Measurements from ENCODE around the gene ABCF2. TPM values are rescaled to one million over a fixed set of nuclear protein-coding genes. Genes with fewer than 3 reads are reported as not detected.

The ABCF2 gene
- total RNA-seq, 1 experiment from 2014 or later: 69.0 TPM

- intact Hi-C loops (cut with micrococcal nuclease; ENCODE audit: unreplicated experiment): no loop called here
- Histone ChIP-seq H3K36me3 (ENCODE audit: insufficient read depth, low read length, poor library complexity, severe bottlenecking) (no peaks in the 10 kb centered on the region), H3K4me3 (ENCODE audit: low read depth, low read length, poor library complexity, severe bottlenecking) (no peak overlapping the region), H3K27ac (ENCODE audit: low read depth, low read length, poor library complexity, severe bottlenecking) (no peak overlapping the region), H3K27me3 (replicated peaks; ENCODE audit: insufficient read depth, low read depth, low read length, poor library complexity) (peaks cover 28% of the 10 kb centered on the region), H3K9me3 (ENCODE audit: low read depth, low read length, poor library complexity, severe bottlenecking) (no peaks in the 10 kb centered on the region), H3K4me1 (ENCODE audit: insufficient read depth, low read length, poor library complexity, severe bottlenecking) (peaks cover 5% of the 10 kb centered on the region)
- DNase-seq (ENCODE audit: low spot score): no peak
- CTCF ChIA-PET: no interaction called here
- no peak for TF ChIP-seq EZH2 (IDR thresholded peaks at IDR 0.05; ENCODE audit: borderline replicate concordance, low read depth, low read length, poor library complexity, severe bottlenecking)
- no peak for TF ChIP-seq CTCF (conservative IDR thresholded peaks at IDR 0.05; ENCODE audit: low read depth, low read length)
- POLR2A ChIA-PET (ENCODE audit: low non-redundant PET): no interaction called here
- BruUV-seq (replicated peaks): no TSS peak
These were observed 25.7 kb downstream of the ABCF2 start for GRCh38 chr7:151201344-151201743.

- Histone ChIP-seq H3K27me3 (replicated peaks; ENCODE audit: insufficient read depth, low read depth, low read length, poor library complexity) (peaks cover 19% of the 10 kb centered on the region), H3K4me3 (ENCODE audit: low read depth, low read length, poor library complexity, severe bottlenecking) (no peak overlapping the region), H3K27ac (ENCODE audit: low read depth, low read length, poor library complexity, severe bottlenecking) (no peak overlapping the region), H3K4me1 (ENCODE audit: insufficient read depth, low read length, poor library complexity, severe bottlenecking) (peaks cover 5% of the 10 kb centered on the region), H3K9me3 (ENCODE audit: low read depth, low read length, poor library complexity, severe bottlenecking) (no peaks in the 10 kb centered on the region), H3K36me3 (ENCODE audit: insufficient read depth, low read length, poor library complexity, severe bottlenecking) (no peaks in the 10 kb centered on the region)
- no peak for TF ChIP-seq EZH2 (IDR thresholded peaks at IDR 0.05; ENCODE audit: borderline replicate concordance, low read depth, low read length, poor library complexity, severe bottlenecking)
- TF ChIP-seq CTCF (conservative IDR thresholded peaks at IDR 0.05; ENCODE audit: low read depth, low read length): no peak
- intact Hi-C loops (cut with micrococcal nuclease; ENCODE audit: unreplicated experiment): no loop called here
- DNase-seq (ENCODE audit: low spot score): no peak
- ChIA-PET POLR2A (ENCODE audit: low non-redundant PET) (no interaction called here), CTCF (no interaction called here)
- BruUV-seq (replicated peaks): no TSS peak
These were observed 27.8 kb downstream of the ABCF2 start for GRCh38 chr7:151198945-151199848.

GRCh38 chr7:151197932-151198331 is 29.1 kb downstream of the ABCF2 start:
- no peak overlapping the region for H3K27ac ChIP-seq (ENCODE audit: low read depth, low read length, poor library complexity, severe bottlenecking)
- no TSS peak for BruUV-seq (replicated peaks)
- H3K4me3 ChIP-seq (ENCODE audit: low read depth, low read length, poor library complexity, severe bottlenecking): no peak overlapping the region
- peaks cover 9% of the 10 kb centered on the region for H3K27me3 ChIP-seq (replicated peaks; ENCODE audit: insufficient read depth, low read depth, low read length, poor library complexity)
- no peaks in the 10 kb centered on the region for H3K9me3 ChIP-seq (ENCODE audit: low read depth, low read length, poor library complexity, severe bottlenecking)
- DNase-seq (ENCODE audit: low spot score): no peak
- no peaks in the 10 kb centered on the region for H3K36me3 ChIP-seq (ENCODE audit: insufficient read depth, low read length, poor library complexity, severe bottlenecking)
- TF ChIP-seq CTCF (conservative IDR thresholded peaks at IDR 0.05; ENCODE audit: low read depth, low read length) (no peak), EZH2 (IDR thresholded peaks at IDR 0.05; ENCODE audit: borderline replicate concordance, low read depth, low read length, poor library complexity, severe bottlenecking) (no peak)
- H3K4me1 ChIP-seq (ENCODE audit: insufficient read depth, low read length, poor library complexity, severe bottlenecking): peaks cover 5% of the 10 kb centered on the region
- intact Hi-C loops (cut with micrococcal nuclease; ENCODE audit: unreplicated experiment): no loop called here
- CTCF ChIA-PET: no interaction called here
- POLR2A ChIA-PET (ENCODE audit: low non-redundant PET): no interaction called here

Data from A673 (cell line).